ENCODE results near the gene TEX38.
"Not testable (repeated sequence)": the region's sequence is repeated elsewhere in the genome, so short reads cannot be mapped to it uniquely, and the experiment has no call there.

Gene TEX38

DNA sequence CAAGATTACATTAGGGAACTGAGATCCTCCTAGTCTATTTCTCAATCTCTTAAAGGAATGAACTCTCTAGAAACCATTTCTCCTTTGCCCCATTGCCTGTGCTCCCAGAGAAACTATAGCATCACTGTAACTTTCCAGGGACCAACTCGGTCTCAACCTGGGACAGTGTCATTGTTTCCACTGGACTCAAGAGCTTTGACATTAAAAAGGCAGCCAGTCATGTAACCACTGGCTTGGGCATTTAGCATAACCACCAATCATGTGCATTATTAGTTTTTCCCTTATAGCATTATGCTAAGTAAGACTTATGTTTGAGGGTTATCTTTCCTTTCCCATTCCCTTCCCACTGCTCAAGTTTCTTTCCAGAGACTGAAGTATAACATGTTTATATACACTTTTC lies 18.2 kb downstream of the TEX38 start:
- no peak for DNase-seq

- no peak for DNase-seq
Measured at GRCh38 chr1:46690931-46691421, 19.3 kb downstream of the TEX38 start.

GRCh38 chr1:46691997-46692790 lies 20.5 kb downstream of the TEX38 start:
- no peak for DNase-seq

DNA sequence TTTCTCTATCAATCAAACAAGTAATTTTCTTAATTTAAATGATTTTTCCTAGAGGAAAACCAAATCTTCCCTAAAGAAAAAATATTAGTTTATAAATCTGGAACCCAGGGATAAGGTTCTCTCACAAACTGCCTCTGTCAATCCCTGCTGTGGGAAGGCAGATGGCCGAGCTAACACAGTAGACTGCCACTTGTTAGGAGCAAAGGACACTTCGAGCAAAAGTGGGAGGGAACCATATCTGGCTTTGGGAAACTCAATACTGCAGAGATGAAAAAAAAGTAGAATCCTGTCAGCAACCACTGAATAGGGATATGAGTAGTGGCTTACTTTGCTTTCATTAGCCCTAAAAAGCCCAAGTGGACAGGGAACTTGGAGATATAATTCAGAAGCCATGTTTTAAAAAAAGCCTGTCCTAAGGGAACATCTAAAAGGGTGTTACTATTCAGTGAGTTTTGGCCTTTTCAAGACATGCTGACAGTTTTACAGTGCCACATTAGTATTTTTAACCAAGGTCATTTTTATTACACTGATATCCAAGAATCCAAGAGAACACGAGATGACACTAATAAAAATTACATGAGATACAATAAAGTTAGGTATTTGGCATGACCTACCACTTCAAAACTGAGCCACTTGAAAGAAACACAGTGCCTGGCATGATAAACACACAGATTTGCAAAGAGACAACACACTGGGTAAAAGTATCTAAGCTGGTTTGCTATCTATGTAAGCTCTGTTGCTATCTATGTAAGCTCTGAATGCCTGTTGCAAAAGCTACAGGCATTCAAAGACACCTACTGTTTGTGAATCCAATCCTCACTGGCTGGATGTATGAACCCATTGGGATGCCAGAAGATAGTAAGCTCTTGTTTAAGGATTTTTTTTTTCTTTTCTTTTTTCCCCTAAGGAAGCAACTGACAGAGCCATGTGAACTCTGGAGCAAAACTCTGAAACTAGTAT lies 21.4 kb downstream of the TEX38 start:
- no peak for DNase-seq

GRCh38 chr1:46694676-46695075 lies 23.0 kb downstream of the TEX38 start:
- DNase-seq: not testable (repeated sequence)

DNA sequence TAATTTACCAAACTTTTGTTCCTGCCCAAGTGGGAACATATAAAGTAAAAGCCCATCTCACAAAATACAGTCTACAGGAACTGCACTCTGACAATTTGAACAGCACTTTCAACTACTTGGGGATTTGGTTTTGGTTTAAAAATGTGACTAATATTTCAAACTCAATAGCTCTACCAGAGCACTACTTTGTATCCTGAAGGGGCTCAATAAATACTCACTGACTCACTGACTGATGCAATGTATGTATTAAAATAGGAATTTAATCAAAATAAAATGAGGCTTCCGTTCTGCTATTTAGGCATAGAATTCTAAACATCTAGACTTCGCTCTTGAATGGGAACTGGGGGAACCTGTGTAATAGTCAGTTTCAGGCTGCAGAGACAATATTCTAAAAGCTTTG lies 25.4 kb downstream of the TEX38 start:
- no peak for DNase-seq

DNA sequence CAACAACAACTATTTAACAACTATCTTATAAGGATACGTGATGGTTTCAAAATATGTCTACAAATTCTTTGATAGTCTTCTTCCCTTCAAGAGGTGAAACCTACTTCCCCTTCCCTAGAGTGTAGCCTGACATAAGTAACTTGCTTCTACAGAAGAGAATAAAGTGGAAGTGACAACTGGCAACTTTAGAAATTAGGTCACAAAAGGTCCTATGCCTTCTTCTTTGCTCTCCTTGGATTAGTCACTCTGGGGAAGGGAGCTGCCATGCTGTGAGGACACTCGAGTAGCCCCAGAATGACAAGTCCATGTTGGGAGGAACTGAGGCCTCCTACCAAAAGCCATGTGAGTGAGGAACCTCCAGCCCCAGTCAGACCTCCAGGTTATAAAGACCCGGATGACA lies 28.0 kb downstream of the TEX38 start:
- DNase-seq: no peak

DNA sequence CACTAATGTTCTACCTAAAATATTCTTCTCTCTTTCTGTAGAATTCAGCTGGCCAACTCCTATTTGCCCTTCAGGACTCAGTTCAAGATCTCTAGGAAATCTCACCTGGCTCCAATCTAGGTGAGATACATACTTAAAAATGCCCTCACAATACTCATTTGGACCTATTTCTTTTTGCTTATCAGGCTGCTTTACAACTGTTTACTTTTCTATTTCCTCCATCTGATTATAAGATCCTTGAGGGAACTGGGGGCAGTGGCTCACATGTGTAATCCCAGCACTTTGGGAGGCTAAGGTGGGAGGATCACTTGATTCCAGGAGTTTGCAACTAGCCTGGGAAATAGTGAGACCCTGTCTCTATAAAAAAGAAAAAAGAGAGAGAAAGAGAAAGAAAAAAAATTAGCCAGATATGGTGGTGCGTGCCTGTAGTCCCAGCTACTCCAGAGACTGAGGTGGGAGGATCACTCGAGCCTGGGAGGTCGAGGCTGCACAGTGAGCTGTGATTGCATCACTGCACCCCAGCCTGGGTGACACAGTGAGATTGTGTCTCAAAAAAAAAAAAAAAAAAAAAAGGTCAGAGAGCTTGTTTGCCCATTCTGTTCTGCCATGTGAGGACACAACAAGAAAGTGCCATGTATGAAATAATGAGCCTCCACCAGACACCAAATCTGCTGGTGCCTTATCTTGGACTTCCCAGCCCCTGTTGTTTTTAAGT lies 32.4 kb downstream of the TEX38 start:
- DNase-seq: no peak

- DNase-seq: no peak
Measured at GRCh38 chr1:46705408-46705807, 33.8 kb downstream of the TEX38 start.

GRCh38 chr1:46708121-46708520 lies 36.5 kb downstream of the TEX38 start:
- DNase-seq: no peak

DNA sequence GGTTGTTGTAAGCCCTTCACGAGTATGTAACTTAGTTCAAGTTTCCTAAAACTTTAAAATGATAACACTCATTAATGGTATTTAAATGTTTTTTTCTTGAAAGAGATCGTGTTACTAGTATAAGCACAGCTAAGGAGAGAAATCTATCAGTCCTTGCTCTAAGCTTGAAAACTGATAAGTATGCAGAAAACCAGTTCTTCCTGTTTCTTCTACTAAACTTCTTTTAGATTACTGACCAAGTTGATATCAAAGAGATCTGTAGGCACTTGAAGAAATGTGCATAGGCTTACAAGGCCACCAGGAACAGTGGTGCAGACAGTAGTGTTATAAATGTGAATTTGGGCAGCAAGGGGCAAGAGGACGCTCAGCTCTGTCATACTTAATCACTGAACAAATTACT lies 43.3 kb downstream of the TEX38 start:
- no peak for DNase-seq

DNA sequence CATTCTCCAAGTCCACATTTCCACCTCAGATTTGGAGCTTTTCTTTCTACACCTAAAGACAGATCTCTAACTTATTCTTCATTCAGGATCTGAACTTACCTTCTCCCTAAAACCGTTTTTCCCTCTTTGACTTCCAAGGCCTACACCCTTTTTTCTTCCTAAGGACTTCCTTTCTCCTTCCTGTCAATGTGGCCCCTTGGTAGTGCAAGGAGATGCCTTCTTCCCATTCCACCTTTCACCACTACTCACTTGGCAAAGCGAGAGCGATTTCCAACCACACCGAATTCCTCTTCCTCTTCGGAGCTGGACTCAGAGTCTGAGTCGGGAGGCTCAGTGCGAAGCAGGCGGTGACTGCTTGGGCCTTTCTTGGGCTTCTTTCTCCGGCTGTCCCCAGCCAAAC lies 46.0 kb downstream of the TEX38 start:
- no peak for DNase-seq

- DNase-seq: no peak
Measured at GRCh38 chr1:46718340-46718726, 46.7 kb downstream of the TEX38 start.

- peak; percentile 77 for DNase-seq
Measured at GRCh38 chr1:46718727-46719622, 47.3 kb downstream of the TEX38 start, which contains the start of gene EFCAB14. TSS of gene EFCAB14 (minus strand) at chr1:46719114. CDS start at chr1:46718087, 1,027 bp downstream.

- DNase-seq: no peak
Measured at GRCh38 chr1:46719689-46720088, 48.0 kb downstream of the TEX38 start.

DNA sequence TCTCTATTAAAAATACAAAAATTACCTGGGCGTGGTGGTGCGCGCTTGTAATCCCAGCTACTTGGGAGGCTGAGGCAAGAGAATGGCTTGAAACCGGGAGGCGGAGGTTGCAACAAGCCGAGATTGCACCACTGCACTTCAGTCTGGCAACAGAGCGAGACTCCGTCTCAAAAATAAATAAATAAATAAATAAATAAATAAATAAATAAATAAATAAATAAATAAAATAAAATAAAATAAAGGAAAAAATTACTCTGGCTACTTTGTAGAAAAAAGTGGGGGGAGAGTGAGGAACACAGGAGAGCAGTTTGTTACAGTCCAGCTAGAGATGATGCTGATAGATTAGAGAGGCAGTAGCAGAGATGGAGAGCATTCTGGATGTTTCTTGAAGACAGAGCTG lies 48.7 kb downstream of the TEX38 start:
- DNase-seq: not testable (repeated sequence)

DNA sequence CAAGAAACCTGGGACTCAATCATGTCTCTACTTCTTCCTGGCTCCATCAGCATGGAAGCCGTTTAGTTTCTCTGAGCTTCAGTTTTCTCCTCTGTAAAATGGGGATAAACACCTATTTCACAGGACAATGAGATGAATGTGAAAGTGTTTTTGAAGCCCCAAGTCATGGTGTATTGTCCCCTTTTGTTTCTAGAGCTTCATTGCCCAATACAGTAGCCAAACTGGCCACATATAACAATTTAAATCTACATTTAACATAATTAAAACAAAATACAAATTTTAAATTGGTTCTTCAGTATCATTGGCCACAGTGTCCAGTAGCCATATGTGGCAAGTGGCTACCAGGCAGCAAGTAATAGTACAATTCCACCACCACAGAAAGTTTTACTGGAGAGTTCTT lies 49.5 kb downstream of the TEX38 start:
- no peak for DNase-seq

- DNase-seq: no peak
Measured at GRCh38 chr1:46721686-46722205, 50.1 kb downstream of the TEX38 start.
